ENCODE results near the gene CD80. TPM values are rescaled to one million over a fixed set of nuclear protein-coding genes. Genes with fewer than 3 reads are reported as not detected.

CD80 gene
- total and polyA plus RNA-seq, 9 of the 15 experiments (the other 6 are each of a cell fraction or from before 2014, with no cell fraction given), result 3.0 to 8.2 (median 5.7) TPM

GRCh38 chr3:119580067-119580760 lies 20.8 kb upstream of the CD80 start:
- intact Hi-C loops (cut with micrococcal nuclease) (no loop called here), in situ Hi-C loops (cut with MboI) (no loop called here)
- Histone ChIP-seq H3K36me3 (ENCODE audit: control insufficient read depth, insufficient read depth, low read length) (no peaks in the 10 kb centered on the region), H3K9ac (ENCODE audit: insufficient read depth in 1 of 2, low read depth in 2 of 2, low read length in 2 of 2) (peak overlapping the region; percentile 53 to 91; a peak in 3 of 4 replicates), H3K27ac (ENCODE audit: extremely low read depth, low read depth, low read length) (peak overlapping the region; percentile 64; the same call in 2 of the 3 replicates), H2AFZ (ENCODE audit: low read depth, low read length) (peak overlapping the region; percentile 93), H3K27me3 (ENCODE audit: control insufficient read depth in 2 of 2, insufficient read depth in 2 of 2, low read length in 2 of 2) (no peaks in the 10 kb centered on the region; a peak in 1 of 5 replicates), H3K4me1 (replicated peaks in 1 of 2; ENCODE audit: control insufficient read depth in 2 of 2, insufficient read depth in 2 of 2, low read length in 2 of 2) (peaks cover 3 to 8% of the 10 kb centered on the region in 2 experiments; a peak in 4 of 5 replicates), H3K4me3 (peak overlapping the region; percentile 33), H4K20me1 (replicated peaks; ENCODE audit: control insufficient read depth, insufficient read depth, low read length) (no peaks in the 10 kb centered on the region), H3K4me2 (ENCODE audit: insufficient read depth, low read length) (peak overlapping the region; percentile 64), H3K9me3 (replicated peaks; ENCODE audit: control insufficient read depth, insufficient read depth, low read depth, low read length) (no peaks in the 10 kb centered on the region), H3K9me1 (ENCODE audit: control insufficient read depth, insufficient read depth, low read length) (no peaks in the 10 kb centered on the region), H3K79me2 (ENCODE audit: control insufficient read depth, insufficient read depth, low read length) (no peaks in the 10 kb centered on the region)
- DNase-seq (ENCODE audit: extremely low read depth in 1 of 4, low spot score in 3 of 4), result no peak
- ATAC-seq, result peak; percentile 58
- TSS peak; percentile 70 for BruUV-seq (replicated peaks)
- no peak for FAIRE-seq
- POLR2A ChIA-PET, result interaction anchor here (1.1 kb wide), 1 partner anchor 81 kb away, joined by 3 read pairs; no protein-coding TSS in a partner anchor
- CTCF ChIA-PET (ENCODE audit: low intra/inter-chr PET ratio), result no interaction called here
- TF ChIP-seq EP300 (IDR thresholded peaks at IDR 0.05; ENCODE audit: low read length), result no peak
- 60% methylated on average over 16 of the region's 16 CpGs for WGBS (ENCODE audit: insufficient coverage, low coverage, missing lambda C conversion rate)

GRCh38 chr3:119579366-119580066 lies 20.1 kb upstream of the CD80 start, which contains the start of gene ADPRH:
Gene ADPRH, plus strand, starts transcription at chr3:119579492. Its CDS starts 2,678 bp downstream, at chr3:119582170.
- ChIA-PET CTCF (ENCODE audit: low intra/inter-chr PET ratio) (no interaction called here), POLR2A (interaction anchor here (1.1 kb wide), 1 partner anchor 81 kb away, joined by 3 read pairs; no protein-coding TSS in a partner anchor)
- H3K4me1 ChIP-seq (replicated peaks in 1 of 2; ENCODE audit: control insufficient read depth in 2 of 2, insufficient read depth in 2 of 2, low read length in 2 of 2), result peaks cover 3 to 8% of the 10 kb centered on the region in 2 experiments; a peak in 4 of 5 replicates
- 43% methylated on average over 39 of the region's 68 CpGs for WGBS (ENCODE audit: insufficient coverage, low coverage, missing lambda C conversion rate)
- H3K4me2 ChIP-seq (ENCODE audit: insufficient read depth, low read length), result peak within 1 kb of the TSS; percentile 64
- H4K20me1 ChIP-seq (replicated peaks; ENCODE audit: control insufficient read depth, insufficient read depth, low read length), result no peaks in the 10 kb centered on the region
- peak within 1 kb of the TSS; percentile 93 for H2AFZ ChIP-seq (ENCODE audit: low read depth, low read length)
- peak within 1 kb of the TSS; percentile 64 for H3K27ac ChIP-seq (ENCODE audit: extremely low read depth, low read depth, low read length)
- no peaks in the 10 kb centered on the region; a peak in 1 of 5 replicates for H3K27me3 ChIP-seq (ENCODE audit: control insufficient read depth in 2 of 2, insufficient read depth in 2 of 2, low read length in 2 of 2)
- H3K79me2 ChIP-seq (ENCODE audit: control insufficient read depth, insufficient read depth, low read length), result no peaks in the 10 kb centered on the region
- peak within 1 kb of the TSS; percentile 33 for H3K4me3 ChIP-seq
- peak within 1 kb of the TSS; percentile 63 to 91 for H3K9ac ChIP-seq (ENCODE audit: insufficient read depth in 1 of 2, low read depth in 2 of 2, low read length in 2 of 2)
- H3K9me1 ChIP-seq (ENCODE audit: control insufficient read depth, insufficient read depth, low read length), result no peaks in the 10 kb centered on the region
- peak; percentile 67 to 74 (median 72) for DNase-seq (ENCODE audit: extremely low read depth in 1 of 4, low spot score in 3 of 4)
- intact Hi-C loops (cut with micrococcal nuclease), result no loop called here
- TSS peak; percentile 46 for BruUV-seq (replicated peaks)
- no peaks in the 10 kb centered on the region for H3K36me3 ChIP-seq (ENCODE audit: control insufficient read depth, insufficient read depth, low read length)
- in situ Hi-C loops (cut with MboI), result no loop called here
- FAIRE-seq, result no peak
- H3K9me3 ChIP-seq (replicated peaks; ENCODE audit: control insufficient read depth, insufficient read depth, low read depth, low read length), result no peaks in the 10 kb centered on the region
- ATAC-seq, result peak; percentile 98
- TF ChIP-seq TCF3 (CRISPR knock-in tag; IDR thresholded peaks at IDR 0.05) (peak; percentile 40), KLF13 (tag; IDR thresholded peaks at IDR 0.05; ENCODE audit: borderline replicate concordance, low read depth) (no peak), COPS2 (conservative IDR thresholded peaks at IDR 0.05) (no peak), NRF1 (conservative IDR thresholded peaks at IDR 0.05 in 1 of 2, IDR thresholded peaks at IDR 0.05 in 1 of 2) (peak; percentile 70 to 75), FOXK1 (CRISPR knock-in tag; IDR thresholded peaks at IDR 0.05; ENCODE audit: borderline replicate concordance) (no peak), ELK1 (CRISPR knock-in tag; IDR thresholded peaks at IDR 0.05) (no peak), VEZF1 (CRISPR knock-in tag; IDR thresholded peaks at IDR 0.05) (peak; percentile 28; the same call in 1 of the 2 replicates), TOE1 (IDR thresholded peaks at IDR 0.05; ENCODE audit: borderline replicate concordance) (no peak), TOE1 (CRISPR knock-in tag; IDR thresholded peaks at IDR 0.05; ENCODE audit: borderline replicate concordance, low read depth) (no peak), ATF7 (IDR thresholded peaks at IDR 0.05) (peak; percentile 41; the same call in 1 of the 2 replicates)

Data from K562 (cell line).